Measurements from ENCODE around the gene GRIA3.

Gene GRIA3

DNA sequence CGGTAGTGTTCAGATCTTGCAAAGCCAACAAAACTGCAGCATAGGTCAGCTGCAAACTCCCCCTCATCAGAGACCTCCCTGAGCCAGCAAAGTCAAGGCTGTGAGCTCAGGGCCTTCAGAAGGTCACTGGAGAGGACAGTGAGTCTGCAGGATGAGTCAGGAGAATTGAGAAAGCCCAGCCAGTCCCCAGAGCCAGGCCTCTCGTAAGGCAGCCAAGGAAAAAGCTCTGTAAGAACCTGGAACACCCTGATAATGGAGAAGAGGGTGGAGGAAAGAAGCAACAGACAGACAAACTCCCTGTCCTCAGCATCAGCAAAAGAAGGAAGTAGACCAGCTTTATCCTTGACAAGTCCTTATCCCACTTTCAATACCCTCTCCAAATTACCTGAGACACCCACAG is 33.0 kb downstream of the GRIA3 start:
- H3K4me3 Mint-ChIP-seq = no peak overlapping the region
- H3K9me3 Mint-ChIP-seq = no peaks in the 10 kb centered on the region
- DNase-seq = no peak
- ATAC-seq = no peak
- H3K4me1 Mint-ChIP-seq = no peaks in the 10 kb centered on the region
- H3K36me3 Mint-ChIP-seq (ENCODE audit: low read depth) = no peaks in the 10 kb centered on the region
- H3K27ac Mint-ChIP-seq = no peak overlapping the region
- no peaks in the 10 kb centered on the region for H3K27me3 Mint-ChIP-seq

- H3K27me3 Mint-ChIP-seq = no peaks in the 10 kb centered on the region
- H3K4me1 Mint-ChIP-seq = no peaks in the 10 kb centered on the region
- DNase-seq = no peak
- no peak overlapping the region for H3K27ac Mint-ChIP-seq
- H3K9me3 Mint-ChIP-seq = no peaks in the 10 kb centered on the region
- no peak overlapping the region for H3K4me3 Mint-ChIP-seq
- ATAC-seq = no peak
- H3K36me3 Mint-ChIP-seq (ENCODE audit: low read depth) = no peaks in the 10 kb centered on the region
These were observed 33.6 kb downstream of the GRIA3 start for GRCh38 chrX:123217728-123218127.

- no peaks in the 10 kb centered on the region for H3K36me3 Mint-ChIP-seq (ENCODE audit: low read depth)
- no peak for DNase-seq
- H3K4me3 Mint-ChIP-seq = no peak overlapping the region
- no peaks in the 10 kb centered on the region for H3K27me3 Mint-ChIP-seq
- H3K9me3 Mint-ChIP-seq = no peaks in the 10 kb centered on the region
- no peak for ATAC-seq
- no peaks in the 10 kb centered on the region for H3K4me1 Mint-ChIP-seq
- H3K27ac Mint-ChIP-seq = no peak overlapping the region
These were observed 35.8 kb downstream of the GRIA3 start for GRCh38 chrX:123219916-123220315.

DNA sequence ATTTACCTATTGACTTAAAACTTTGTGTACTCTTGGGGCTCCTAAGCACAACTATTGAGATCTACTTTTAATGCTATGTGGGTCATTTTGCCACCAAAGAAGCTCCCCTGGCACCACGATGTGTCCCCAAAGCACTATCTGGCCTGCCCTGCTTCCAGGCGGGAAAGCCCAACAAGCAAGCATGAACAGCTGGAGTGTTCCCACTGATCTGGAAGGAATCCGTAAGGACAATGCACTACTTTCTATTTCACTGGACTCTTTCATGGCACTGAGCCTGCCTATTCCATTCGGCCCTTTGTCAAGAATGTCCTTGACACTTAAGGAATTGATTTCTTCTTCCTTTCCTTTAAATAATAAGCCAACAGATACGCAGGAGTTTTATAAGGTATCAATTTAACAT is 38.8 kb downstream of the GRIA3 start:
- H3K4me3 Mint-ChIP-seq = no peak overlapping the region
- no peaks in the 10 kb centered on the region for H3K36me3 Mint-ChIP-seq (ENCODE audit: low read depth)
- no peak overlapping the region for H3K27ac Mint-ChIP-seq
- ATAC-seq (no peak), DNase-seq (no peak)
- no peaks in the 10 kb centered on the region for H3K4me1 Mint-ChIP-seq
- no peaks in the 10 kb centered on the region for H3K27me3 Mint-ChIP-seq
- no peaks in the 10 kb centered on the region for H3K9me3 Mint-ChIP-seq

GRCh38 chrX:123223409-123223808 is 39.3 kb downstream of the GRIA3 start:
- ATAC-seq = no peak
- H3K27ac Mint-ChIP-seq = no peak overlapping the region
- no peaks in the 10 kb centered on the region for H3K4me1 Mint-ChIP-seq
- H3K27me3 Mint-ChIP-seq = no peaks in the 10 kb centered on the region
- H3K4me3 Mint-ChIP-seq = no peak overlapping the region
- H3K9me3 Mint-ChIP-seq = no peaks in the 10 kb centered on the region
- no peaks in the 10 kb centered on the region for H3K36me3 Mint-ChIP-seq (ENCODE audit: low read depth)
- no peak for DNase-seq

DNA sequence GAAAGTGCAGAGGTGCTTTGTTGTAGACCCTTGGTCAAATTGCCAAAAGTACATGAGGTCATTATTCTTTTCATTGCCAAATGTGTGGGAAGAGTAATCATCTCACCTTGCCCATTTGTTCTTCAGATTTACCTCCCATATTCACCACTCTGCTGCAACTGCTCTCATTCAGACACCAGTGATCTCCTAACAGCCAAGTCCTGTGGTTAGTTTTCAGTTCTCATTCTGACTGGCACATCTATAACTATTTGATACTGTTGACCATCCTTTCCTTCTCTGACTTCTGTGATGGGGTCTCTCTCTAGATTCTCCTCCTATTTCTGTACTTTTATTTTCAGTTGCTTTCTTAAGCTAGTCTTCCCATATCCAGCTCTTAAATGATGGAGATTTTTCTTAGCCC is 39.8 kb downstream of the GRIA3 start:
- no peak overlapping the region for H3K27ac Mint-ChIP-seq
- H3K4me1 Mint-ChIP-seq = no peaks in the 10 kb centered on the region
- DNase-seq (no peak), ATAC-seq (no peak)
- no peaks in the 10 kb centered on the region for H3K9me3 Mint-ChIP-seq
- H3K4me3 Mint-ChIP-seq = no peak overlapping the region
- no peaks in the 10 kb centered on the region for H3K27me3 Mint-ChIP-seq
- H3K36me3 Mint-ChIP-seq (ENCODE audit: low read depth) = no peaks in the 10 kb centered on the region

DNA sequence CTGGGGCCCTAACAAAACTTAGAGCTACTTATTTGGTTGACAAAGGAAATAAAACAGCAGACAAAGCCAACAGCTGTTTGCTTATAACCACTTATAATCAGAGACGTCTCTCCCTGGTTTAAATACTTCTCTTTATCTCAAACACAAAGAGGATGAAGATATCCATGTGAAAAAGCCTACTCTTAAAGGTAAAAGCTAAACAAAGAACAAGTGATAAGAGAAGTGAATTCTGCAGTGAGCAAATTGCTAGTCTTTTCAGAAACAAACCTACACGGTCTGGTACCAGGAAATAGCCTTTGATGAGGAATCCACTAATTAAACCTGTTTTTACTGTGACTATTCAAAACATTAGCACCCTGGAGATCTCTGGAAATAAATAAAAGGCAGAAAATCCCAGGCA is 46.7 kb downstream of the GRIA3 start:
- no peaks in the 10 kb centered on the region for H3K4me1 Mint-ChIP-seq
- no peak for ATAC-seq
- no peak overlapping the region for H3K27ac Mint-ChIP-seq
- H3K36me3 Mint-ChIP-seq (ENCODE audit: low read depth) = no peaks in the 10 kb centered on the region
- DNase-seq = no peak
- no peaks in the 10 kb centered on the region for H3K27me3 Mint-ChIP-seq
- no peaks in the 10 kb centered on the region for H3K9me3 Mint-ChIP-seq
- no peak overlapping the region for H3K4me3 Mint-ChIP-seq

DNA sequence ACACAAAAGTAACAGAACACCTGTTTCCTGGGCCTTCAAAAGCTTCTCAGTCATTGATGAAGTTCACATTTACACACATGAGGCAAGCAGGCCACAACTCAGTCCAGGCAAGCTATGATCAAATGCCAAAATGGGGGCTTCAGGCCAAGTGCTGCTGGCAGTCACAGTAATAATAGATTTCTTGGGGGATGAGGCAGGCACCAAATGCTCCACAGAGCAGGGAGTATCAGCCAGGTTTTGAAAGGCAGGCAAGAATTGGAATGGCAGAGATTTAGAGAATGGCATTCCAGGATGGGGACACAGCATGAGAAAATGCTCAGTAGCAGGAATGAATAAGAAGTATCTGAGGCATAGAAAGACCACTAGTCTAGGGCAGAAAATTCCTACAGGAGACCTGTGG is 52.8 kb downstream of the GRIA3 start:
- DNase-seq (no peak), ATAC-seq (no peak)
- Mint-ChIP-seq H3K9me3 (no peaks in the 10 kb centered on the region), H3K36me3 (ENCODE audit: low read depth) (no peaks in the 10 kb centered on the region), H3K4me1 (no peaks in the 10 kb centered on the region), H3K4me3 (no peak overlapping the region), H3K27ac (no peak overlapping the region), H3K27me3 (no peaks in the 10 kb centered on the region)

DNA sequence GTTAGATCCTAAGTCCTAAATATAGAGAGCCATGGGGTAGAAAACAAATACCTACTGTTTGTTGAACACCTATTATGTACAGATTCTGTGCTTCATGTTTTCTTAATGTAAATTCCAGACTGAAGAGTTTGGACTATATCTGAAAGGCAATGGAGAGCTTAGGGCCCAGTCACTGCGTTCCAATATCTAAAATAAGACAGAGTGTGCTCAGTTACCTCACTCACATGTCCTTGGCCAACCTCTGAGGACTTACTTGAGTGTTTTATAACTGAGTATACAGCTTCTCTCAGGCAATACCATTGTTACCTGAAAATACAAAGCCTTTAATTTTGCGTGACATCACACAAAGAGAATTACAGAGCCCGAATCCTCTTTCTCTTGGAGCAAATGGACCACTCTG is 53.2 kb downstream of the GRIA3 start:
- Mint-ChIP-seq H3K27ac (no peak overlapping the region), H3K4me1 (no peaks in the 10 kb centered on the region), H3K36me3 (ENCODE audit: low read depth) (no peaks in the 10 kb centered on the region), H3K27me3 (no peaks in the 10 kb centered on the region), H3K9me3 (no peaks in the 10 kb centered on the region), H3K4me3 (no peak overlapping the region)
- DNase-seq (no peak), ATAC-seq (no peak)

- H3K9me3 Mint-ChIP-seq = no peaks in the 10 kb centered on the region
- DNase-seq (no peak), ATAC-seq (no peak)
- H3K27ac Mint-ChIP-seq = no peak overlapping the region
- H3K27me3 Mint-ChIP-seq = no peaks in the 10 kb centered on the region
- no peak overlapping the region for H3K4me3 Mint-ChIP-seq
- H3K36me3 Mint-ChIP-seq (ENCODE audit: low read depth) = no peaks in the 10 kb centered on the region
- no peaks in the 10 kb centered on the region for H3K4me1 Mint-ChIP-seq
These were observed 70.4 kb downstream of the GRIA3 start for GRCh38 chrX:123254457-123254856.

DNA sequence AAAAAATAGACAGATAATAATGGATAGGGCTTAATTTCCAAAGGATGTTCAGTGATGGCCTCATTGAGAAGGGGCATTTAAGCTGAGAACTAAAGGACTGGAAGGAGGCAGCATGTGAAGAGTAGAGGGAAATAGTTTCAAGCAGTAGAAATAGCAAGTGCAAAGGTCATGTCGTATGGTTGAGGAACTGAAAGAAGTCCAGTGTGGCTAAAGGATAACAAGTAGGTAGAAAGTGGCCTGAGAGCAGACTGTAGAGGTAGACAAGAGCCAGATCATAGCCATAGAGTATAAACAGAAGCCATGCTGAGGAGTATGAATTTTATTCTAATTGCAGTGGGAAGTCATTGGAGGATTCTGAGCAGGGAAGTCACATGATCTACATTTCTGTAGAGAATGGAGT is 72.3 kb downstream of the GRIA3 start:
- Mint-ChIP-seq H3K36me3 (ENCODE audit: low read depth) (no peaks in the 10 kb centered on the region), H3K27ac (no peak overlapping the region), H3K9me3 (no peaks in the 10 kb centered on the region), H3K27me3 (no peaks in the 10 kb centered on the region), H3K4me1 (no peaks in the 10 kb centered on the region), H3K4me3 (no peak overlapping the region)
- DNase-seq = no peak
- ATAC-seq = no peak

DNA sequence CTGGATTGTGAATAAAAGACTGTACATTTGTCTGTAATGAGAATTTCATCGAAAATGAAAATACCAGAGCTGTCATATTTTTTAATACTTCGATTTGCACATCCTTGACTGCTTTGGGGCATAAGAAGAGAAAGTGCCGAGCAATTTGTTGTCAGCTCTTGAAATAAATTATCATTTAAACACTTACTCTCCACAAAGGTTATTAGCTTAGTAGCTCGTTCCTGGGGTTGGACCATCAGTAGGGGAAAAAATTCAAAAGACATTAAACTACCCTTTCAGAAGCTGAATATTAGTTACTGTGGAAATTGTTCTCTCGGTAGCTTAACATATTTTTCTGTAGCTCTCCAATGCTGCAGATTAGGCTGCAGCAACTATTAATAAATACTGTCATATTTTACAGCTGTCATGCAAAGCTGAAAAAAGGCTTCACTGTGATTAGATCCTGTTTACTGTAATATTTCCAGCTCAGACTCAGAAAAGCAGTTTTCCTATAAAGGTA is 76.9 kb downstream of the GRIA3 start:
- ATAC-seq = no peak
- Mint-ChIP-seq H3K36me3 (ENCODE audit: low read depth) (no peaks in the 10 kb centered on the region), H3K27me3 (no peaks in the 10 kb centered on the region), H3K4me1 (no peaks in the 10 kb centered on the region), H3K27ac (no peak overlapping the region), H3K9me3 (no peaks in the 10 kb centered on the region), H3K4me3 (no peak overlapping the region)
- DNase-seq = no peak

DNA sequence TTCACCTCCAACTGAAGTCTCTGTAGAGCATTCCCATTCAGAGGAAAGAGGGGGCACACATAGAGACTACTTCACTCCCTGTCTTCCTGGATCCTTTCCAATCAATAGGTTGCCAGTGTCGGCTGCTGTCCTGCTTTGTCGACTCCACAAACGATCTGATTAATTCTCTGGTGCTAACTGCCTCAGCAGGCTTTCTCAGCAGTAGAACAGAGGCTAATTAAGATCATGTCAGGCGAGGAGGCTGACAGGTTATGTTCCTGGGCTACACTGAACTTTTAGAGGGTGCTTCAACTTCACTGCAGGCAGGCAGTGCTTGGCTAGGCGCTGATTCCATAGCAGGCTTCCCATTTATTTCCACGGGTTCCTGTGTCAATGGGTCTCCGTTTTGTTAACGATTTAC is 79.2 kb downstream of the GRIA3 start:
- no peaks in the 10 kb centered on the region for H3K36me3 Mint-ChIP-seq (ENCODE audit: low read depth)
- no peaks in the 10 kb centered on the region for H3K9me3 Mint-ChIP-seq
- DNase-seq (no peak), ATAC-seq (no peak)
- no peak overlapping the region for H3K4me3 Mint-ChIP-seq
- no peaks in the 10 kb centered on the region for H3K27me3 Mint-ChIP-seq
- no peak overlapping the region for H3K27ac Mint-ChIP-seq
- H3K4me1 Mint-ChIP-seq = no peaks in the 10 kb centered on the region

DNA sequence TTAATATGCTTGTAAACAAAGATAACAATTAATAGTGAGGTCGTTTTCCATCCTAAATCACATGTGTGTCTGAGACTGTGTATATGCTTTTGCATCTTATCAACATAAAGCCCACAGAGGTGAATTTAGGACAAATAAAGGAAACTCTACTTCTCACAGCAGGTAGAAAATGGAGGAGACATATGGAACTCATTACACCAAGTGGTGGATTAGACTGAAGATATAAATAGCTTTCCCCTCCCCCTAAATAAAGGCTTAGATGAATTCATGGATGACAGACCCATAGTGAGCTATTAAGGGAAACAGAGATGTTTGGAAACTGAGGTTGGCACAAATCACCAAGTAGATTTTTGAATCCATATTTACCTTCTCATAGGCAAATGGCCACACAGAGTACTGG is 79.7 kb downstream of the GRIA3 start:
- Mint-ChIP-seq H3K4me3 (no peak overlapping the region), H3K27me3 (no peaks in the 10 kb centered on the region), H3K36me3 (ENCODE audit: low read depth) (no peaks in the 10 kb centered on the region), H3K4me1 (no peaks in the 10 kb centered on the region), H3K27ac (no peak overlapping the region), H3K9me3 (no peaks in the 10 kb centered on the region)
- ATAC-seq = no peak
- no peak for DNase-seq

GRCh38 chrX:123267220-123267619 is 83.1 kb downstream of the GRIA3 start:
- ATAC-seq (no peak), DNase-seq (no peak)
- no peaks in the 10 kb centered on the region for H3K4me1 Mint-ChIP-seq
- H3K27ac Mint-ChIP-seq = no peak overlapping the region
- H3K36me3 Mint-ChIP-seq (ENCODE audit: low read depth) = no peaks in the 10 kb centered on the region
- no peak overlapping the region for H3K4me3 Mint-ChIP-seq
- H3K9me3 Mint-ChIP-seq = no peaks in the 10 kb centered on the region
- H3K27me3 Mint-ChIP-seq = no peaks in the 10 kb centered on the region

- Mint-ChIP-seq H3K36me3 (ENCODE audit: low read depth) (no peaks in the 10 kb centered on the region), H3K27me3 (no peaks in the 10 kb centered on the region), H3K4me1 (no peaks in the 10 kb centered on the region), H3K4me3 (no peak overlapping the region), H3K27ac (no peak overlapping the region), H3K9me3 (no peaks in the 10 kb centered on the region)
- ATAC-seq = no peak
- DNase-seq = no peak
These were observed 87.8 kb downstream of the GRIA3 start for GRCh38 chrX:123271902-123272301.

Data from activated naive CD8-positive, alpha-beta T cell treated with anti-CD3 and anti-CD28 coated beads, Interleukin-2, amount 50 U/mL, for 24 hours (primary cell).